ENCODE results near the gene STXBP5. TPM values are rescaled to one million over a fixed set of nuclear protein-coding genes. Genes with fewer than 3 reads are reported as not detected.

The STXBP5 gene
- total and polyA plus RNA-seq, 2 of the 4 experiments (the other 2 are of a cell fraction) = 13.2 to 46.4 TPM

DNA sequence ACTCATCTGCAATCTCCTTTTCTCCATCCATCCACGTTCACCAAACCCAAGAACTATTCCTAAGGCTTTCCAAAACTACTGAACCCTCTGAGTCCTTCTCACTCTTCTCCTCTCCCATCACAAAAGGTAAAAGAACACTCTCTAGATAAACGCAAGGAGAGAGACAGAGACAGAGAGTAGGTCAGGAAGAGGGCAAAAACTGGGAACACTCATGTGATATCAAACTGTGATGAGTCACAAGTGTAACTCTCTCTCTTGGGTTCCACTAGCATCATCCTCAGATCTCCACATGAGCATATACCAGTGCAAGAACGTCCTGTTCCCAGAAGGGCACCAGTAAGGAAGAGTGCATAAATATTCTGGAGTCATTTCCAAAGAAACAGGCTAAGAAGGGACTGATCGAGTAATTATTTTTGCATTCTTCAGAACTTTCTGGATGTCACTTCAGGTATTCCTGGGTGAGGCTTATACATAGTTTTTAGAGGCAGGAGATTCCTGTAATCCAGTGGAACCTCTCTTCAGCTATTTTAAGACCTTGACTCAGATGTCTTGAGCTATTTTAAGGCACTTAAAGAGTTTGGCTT lies 47.3 kb upstream of the STXBP5 start:
- intact Hi-C loops (cut with micrococcal nuclease) = no loop called here
- in situ Hi-C loops (cut with MboI; ENCODE audit: low sequenced_read_pairs) = no loop called here

More for the DNA sequence above, 47.3 kb upstream of the STXBP5 start:
- DNase-seq = peak; percentile 52
- Histone ChIP-seq H3K18ac (ENCODE audit: low read depth, low read length) (no peak overlapping the region), H2AK9ac (replicated peaks; ENCODE audit: low read depth, low read length, poor library complexity) (no peak overlapping the region), H3K27me3 (ENCODE audit: control insufficient read depth, insufficient read depth, low read length) (no peaks in the 10 kb centered on the region), H2AFZ (replicated peaks; ENCODE audit: low read length, poor library complexity) (no peak overlapping the region), H2BK15ac (ENCODE audit: low read depth, low read length) (no peak overlapping the region; the same call in 2 of the 3 replicates), H3K4ac (ENCODE audit: low read depth, low read length) (peak overlapping the region; percentile 63), H4K91ac (ENCODE audit: insufficient read depth, low read depth, low read length) (peak overlapping the region; percentile 12; the same call in 1 of the 2 replicates), H4K20me1 (ENCODE audit: insufficient read depth, low read length) (no peaks in the 10 kb centered on the region), H2BK20ac (ENCODE audit: low read depth, low read length) (peak overlapping the region; percentile 21; the same call in 1 of the 2 replicates), H2BK5ac (ENCODE audit: low read depth, low read length, poor library complexity, severe bottlenecking) (no peak overlapping the region), H3K4me3 (ENCODE audit: insufficient read depth, low read depth, low read length) (no peak overlapping the region), H2BK120ac (ENCODE audit: low read depth, low read length) (peak overlapping the region; percentile 53; the same call in 1 of the 2 replicates), H3K56ac (ENCODE audit: extremely low read depth, insufficient read depth, low read length) (no peak overlapping the region), H4K5ac (ENCODE audit: low read depth, low read length) (no peak overlapping the region), H3K4me1 (ENCODE audit: control insufficient read depth, insufficient read depth, low read length) (peaks cover 4% of the 10 kb centered on the region), H3K36me3 (ENCODE audit: control insufficient read depth, insufficient read depth, low read length) (no peaks in the 10 kb centered on the region), H2AK5ac (ENCODE audit: low read depth, low read length) (no peak overlapping the region; the same call in 1 of the 2 replicates), H3K23ac (ENCODE audit: low read depth, low read length) (peak overlapping the region; percentile 68; the same call in 1 of the 2 replicates), H3K79me1 (ENCODE audit: low read depth in 1 of 2, low read length in 2 of 2) (peaks cover 0 to 2% of the 10 kb centered on the region in 2 experiments; a peak in 1 of 4 replicates), H3K9me3 (ENCODE audit: control insufficient read depth, insufficient read depth, low read length) (no peaks in the 10 kb centered on the region), H3K14ac (replicated peaks; ENCODE audit: low read depth, low read length) (peak overlapping the region; percentile 50), H3K9ac (ENCODE audit: low read depth, low read length) (no peak overlapping the region), H3K9me1 (ENCODE audit: insufficient read depth, low read length) (0 out of 2 replicates have a peak, but pooled peaks cover 7% of the 10 kb centered on the region), H3K27ac (ENCODE audit: insufficient read depth, low read length) (no peak overlapping the region), H4K8ac (ENCODE audit: low read depth in 2 of 2, low read length in 2 of 2) (0 out of 4 replicates have a peak overlapping the region, but pooled peaks of 1 of the 2 experiments have one; percentile 13), H3K4me2 (ENCODE audit: low read depth, low read length) (no peak overlapping the region; the same call in 1 of the 2 replicates)
- TF ChIP-seq FOS (IDR thresholded peaks at IDR 0.05; ENCODE audit: low read depth, low read length) (peak; percentile 11; the same call in 1 of the 2 replicates), MXI1 (IDR thresholded peaks at IDR 0.05; ENCODE audit: borderline replicate concordance, low read depth, low read length) (no peak)
- ATAC-seq (ENCODE audit: low read depth) = peak; percentile 47
- no TSS peak for BruUV-seq (replicated peaks)
- no CpG with 5 or more reads among the region's 4 CpGs for WGBS, 2 experiments (ENCODE audit: extremely low coverage in 2 of 2, insufficient read length in 1 of 2)
- dilution Hi-C loops (cut with HindIII; ENCODE audit: low sequenced_read_pairs, unreplicated experiment) = no loop called here
- ChIA-PET POLR2A (ENCODE audit: unreplicated experiment) (no interaction called here), CTCF (no interaction called here)

Measured in IMR-90 (cell line).